Astrocyte (in vitro differentiated cells and primary cell): ENCODE results near the gene MVP. TPM values are rescaled to one million over a fixed set of nuclear protein-coding genes. Genes with fewer than 3 reads are reported as not detected.
"Not testable (repeated sequence)": the region's sequence is repeated elsewhere in the genome, so short reads cannot be mapped to it uniquely, and the experiment has no call there.

Experiments used
- DNase-seq: peaks from one replicate; pipeline ENCODE4 v3.0.0-alpha.2; 2010; ENCODE audit warnings: low read depth
- FAIRE-seq: peaks from 2 replicates; lab custom pipeline; 2011; peaks lifted over from hg19 to GRCh38; lab: Jason Lieb, UNC
- H2AFZ ChIP-seq: 2 replicates; pipeline ENCODE4 v1.6.0; 2012; ENCODE audit warnings: low read depth, low read length, inconsistent platforms
- H3K27ac ChIP-seq: 2 replicates; pipeline ENCODE4 v1.5.1; 2011; ENCODE audit warnings: low read depth, low read length, inconsistent platforms
- H3K27me3 ChIP-seq: 2 replicates; pipeline ENCODE4 v1.6.0; 2011; ENCODE audit warnings: low read length, inconsistent platforms; ENCODE audit not compliant: insufficient read depth
- H3K36me3 ChIP-seq: 2 replicates; pipeline ENCODE4 v1.5.1; 2011; ENCODE audit warnings: low read length, inconsistent platforms; ENCODE audit not compliant: insufficient read depth
- H3K4me1 ChIP-seq: 2 replicates; pipeline ENCODE4 v1.5.1; 2011; ENCODE audit warnings: low read length, inconsistent platforms; ENCODE audit not compliant: insufficient read depth
- H3K4me2 ChIP-seq: 2 replicates; pipeline ENCODE4 v1.6.0; 2012; ENCODE audit warnings: low read length, inconsistent platforms
- H3K4me3 ChIP-seq: 2 replicates; pipeline ENCODE4 v1.5.1; 2011; ENCODE audit warnings: low read depth, mild to moderate bottlenecking, low read length, inconsistent platforms; ENCODE audit not compliant: insufficient read depth
- H3K79me2 ChIP-seq: 2 replicates; pipeline ENCODE4 v1.6.0; 2012; ENCODE audit warnings: mild to moderate bottlenecking, low read length, inconsistent platforms; ENCODE audit not compliant: insufficient read depth
- H3K9ac ChIP-seq: 2 replicates; pipeline ENCODE4 v1.6.0; 2012; ENCODE audit warnings: mild to moderate bottlenecking, low read length, inconsistent platforms
- H3K9me3 ChIP-seq: 2 replicates; pipeline ENCODE4 v1.5.1; 2012; ENCODE audit warnings: low read depth, mild to moderate bottlenecking, low read length, inconsistent platforms; ENCODE audit not compliant: insufficient read depth
- H4K20me1 ChIP-seq: 2 replicates; pipeline ENCODE4 v1.6.0; 2012; ENCODE audit warnings: low read length, inconsistent platforms; ENCODE audit not compliant: insufficient read depth
- H3K27ac Mint-ChIP-seq: one replicate; pipeline ENCODE4 v1.8.0; 2021; ENCODE audit warnings: mild to moderate bottlenecking, mixed read lengths; ENCODE audit not compliant: unreplicated experiment
- H3K27me3 Mint-ChIP-seq: one replicate; pipeline ENCODE4 v1.8.0; 2021; ENCODE audit warnings: low read depth, mixed read lengths; ENCODE audit not compliant: unreplicated experiment
- H3K36me3 Mint-ChIP-seq: one replicate; pipeline ENCODE4 v1.8.0; 2021; ENCODE audit warnings: low read depth, mixed read lengths; ENCODE audit not compliant: unreplicated experiment
- H3K4me1 Mint-ChIP-seq: one replicate; pipeline ENCODE4 v1.8.0; 2021; ENCODE audit warnings: low read depth, mixed read lengths; ENCODE audit not compliant: unreplicated experiment
- H3K4me3 Mint-ChIP-seq: one replicate; pipeline ENCODE4 v1.8.0; 2021; ENCODE audit warnings: mild to moderate bottlenecking, moderate library complexity, mixed read lengths; ENCODE audit not compliant: unreplicated experiment
- H3K9me3 Mint-ChIP-seq: one replicate; pipeline ENCODE4 v1.8.0; 2021; ENCODE audit warnings: mild to moderate bottlenecking, mixed read lengths; ENCODE audit not compliant: unreplicated experiment
- CTCF ChIP-seq: IDR thresholded peaks from 2 replicates; pipeline ENCODE4 v1.5.1; 2011; ENCODE audit warnings: low read depth, mild to moderate bottlenecking, inconsistent platforms, low read length, moderate library complexity; ENCODE audit not compliant: insufficient read depth
- EZH2 ChIP-seq: IDR thresholded peaks from 2 replicates; pipeline ENCODE4 v1.6.1; 2012; ENCODE audit warnings: mild to moderate bottlenecking, low read length, inconsistent platforms; ENCODE audit not compliant: insufficient read depth
- total RNA-seq: library from RNA; stranded (reverse); gene quantifications from 2 replicates; pipeline ENCODE4 v1.2.1, GENCODE V29; 2021

MVP gene
- total RNA-seq, 1 donor from 2014 or later: 38.7 TPM

GRCh38 chr16:29783094-29783953, 36.9 kb upstream of the MVP start:
- H3K9me3 Mint-ChIP-seq, H3K4me3 Mint-ChIP-seq: not testable (repeated sequence)

GRCh38 chr16:29784157-29784556, 36.1 kb upstream of the MVP start:
- Histone ChIP-seq H3K27me3 (peaks cover 14% of the 10 kb centered on the region), H3K27ac (no peak overlapping the region), H3K79me2 (no peaks in the 10 kb centered on the region), H2AFZ (no peak overlapping the region), H3K4me3 (no peak overlapping the region), H3K4me2 (no peak overlapping the region), H3K4me1 (no peaks in the 10 kb centered on the region), H4K20me1 (no peaks in the 10 kb centered on the region), H3K36me3 (no peaks in the 10 kb centered on the region), H3K9me3 (no peaks in the 10 kb centered on the region), H3K9ac (no peak overlapping the region)
- H3K4me1 Mint-ChIP-seq: no peaks in the 10 kb centered on the region
- H3K36me3 Mint-ChIP-seq: no peaks in the 10 kb centered on the region
- no peak overlapping the region for H3K27ac Mint-ChIP-seq
- no peak overlapping the region for H3K4me3 Mint-ChIP-seq
- DNase-seq (no peak), FAIRE-seq (no peak)
- H3K9me3 Mint-ChIP-seq: peaks cover 4% of the 10 kb centered on the region
- TF ChIP-seq EZH2 (no peak), CTCF (no peak)
- peaks cover 24% of the 10 kb centered on the region for H3K27me3 Mint-ChIP-seq

More at GRCh38 chr16:29783094-29783953, 36.9 kb upstream of the MVP start:
- H3K36me3 ChIP-seq, FAIRE-seq, H4K20me1 ChIP-seq, H3K4me2 ChIP-seq, H3K9me3 ChIP-seq, H3K27ac Mint-ChIP-seq, H3K4me3 ChIP-seq, H2AFZ ChIP-seq, H3K36me3 Mint-ChIP-seq, H3K4me1 ChIP-seq, H3K4me1 Mint-ChIP-seq, H3K27ac ChIP-seq, DNase-seq, H3K9ac ChIP-seq, H3K79me2 ChIP-seq: not testable (repeated sequence)
- peaks cover 21% of the 10 kb centered on the region for H3K27me3 ChIP-seq
- H3K27me3 Mint-ChIP-seq: peaks cover 32% of the 10 kb centered on the region

- peak; percentile 56 for TF ChIP-seq CTCF
- no peak for TF ChIP-seq EZH2
- H3K27ac Mint-ChIP-seq: no peak overlapping the region
These were observed 35.3 kb upstream of the MVP start for GRCh38 chr16:29784901-29785500.

GRCh38 chr16:29787155-29787554, 33.1 kb upstream of the MVP start:
- not testable (repeated sequence) for H3K27me3 ChIP-seq, H3K4me2 ChIP-seq, H3K4me3 ChIP-seq, H3K27ac ChIP-seq, H3K27me3 Mint-ChIP-seq, H3K9me3 ChIP-seq, H2AFZ ChIP-seq, H4K20me1 ChIP-seq, FAIRE-seq, H3K4me3 Mint-ChIP-seq, H3K4me1 Mint-ChIP-seq, H3K9me3 Mint-ChIP-seq, H3K36me3 ChIP-seq, H3K9ac ChIP-seq, DNase-seq, H3K36me3 Mint-ChIP-seq
- H3K79me2 ChIP-seq: peaks cover 16% of the 10 kb centered on the region
- H3K27ac Mint-ChIP-seq: peak overlapping the region; percentile 41
- peaks cover 11% of the 10 kb centered on the region for H3K4me1 ChIP-seq

More at GRCh38 chr16:29784901-29785500, 35.3 kb upstream of the MVP start:
- H3K9me3 ChIP-seq: no peaks in the 10 kb centered on the region
- no peaks in the 10 kb centered on the region for H3K4me1 Mint-ChIP-seq
- FAIRE-seq (no peak), DNase-seq (peak; percentile 43)
- no peaks in the 10 kb centered on the region for H3K79me2 ChIP-seq
- H3K27me3 ChIP-seq: peaks cover 11% of the 10 kb centered on the region
- no peaks in the 10 kb centered on the region for H3K36me3 Mint-ChIP-seq
- H3K4me3 Mint-ChIP-seq: peak overlapping the region; percentile 45
- H2AFZ ChIP-seq: peak overlapping the region; percentile 98
- H4K20me1 ChIP-seq: no peaks in the 10 kb centered on the region
- peak overlapping the region; percentile 32 for H3K4me3 ChIP-seq
- H3K27me3 Mint-ChIP-seq: peaks cover 16% of the 10 kb centered on the region
- H3K4me2 ChIP-seq: peak overlapping the region; percentile 78
- H3K4me1 ChIP-seq: peaks cover 2% of the 10 kb centered on the region
- H3K9me3 Mint-ChIP-seq: peaks cover 2% of the 10 kb centered on the region
- no peak overlapping the region for H3K9ac ChIP-seq
- no peaks in the 10 kb centered on the region for H3K36me3 ChIP-seq
- no peak overlapping the region for H3K27ac ChIP-seq
